SW480 (cell line): Measurements from ENCODE around the gene PRR27.

Experiments used
- DNase-seq: peaks from one replicate; pipeline ENCODE4 v3.0.0-alpha.2; 2016; ENCODE audit warnings: low spot score

PRR27 gene

GRCh38 chr4:70153937-70154336, at the start of gene PRR27:
PRR27 (plus strand) TSS chr4:70154237; CDS start chr4:70154376, 139 bp downstream.
- DNase-seq, result no peak

GRCh38 chr4:70110917-70111316, 43.1 kb upstream of the PRR27 start:
- no peak for DNase-seq

GRCh38 chr4:70113656-70114055, 40.4 kb upstream of the PRR27 start:
- no peak for DNase-seq

GRCh38 chr4:70114096-70114495, 39.9 kb upstream of the PRR27 start:
- DNase-seq, result no peak

- DNase-seq, result no peak
These were observed 33.7 kb upstream of the PRR27 start for GRCh38 chr4:70120323-70120722.

GRCh38 chr4:70133473-70133872, 20.6 kb upstream of the PRR27 start:
- no peak for DNase-seq

GRCh38 chr4:70138751-70139150, 15.3 kb upstream of the PRR27 start:
- DNase-seq, result no peak

- DNase-seq, result no peak
These were observed 2.8 kb upstream of the PRR27 start for GRCh38 chr4:70151271-70151670.

- no peak for DNase-seq
These were observed 1.9 kb upstream of the PRR27 start for GRCh38 chr4:70152088-70152487.

- DNase-seq, result no peak
These were observed 4.5 kb downstream of the PRR27 start for GRCh38 chr4:70158576-70158975.

- no peak for DNase-seq
These were observed 23.1 kb downstream of the PRR27 start for GRCh38 chr4:70177090-70177489.

- no peak for DNase-seq
These were observed 24.1 kb downstream of the PRR27 start for GRCh38 chr4:70178075-70178660.

- DNase-seq, result no peak
These were observed 25.8 kb downstream of the PRR27 start for GRCh38 chr4:70179811-70180210.

- no peak for DNase-seq
These were observed 27.8 kb downstream of the PRR27 start for GRCh38 chr4:70181864-70182263.

GRCh38 chr4:70182517-70183167, 28.6 kb downstream of the PRR27 start:
- no peak for DNase-seq

- DNase-seq, result peak; percentile 14
These were observed 29.3 kb downstream of the PRR27 start for GRCh38 chr4:70183168-70183939.

- DNase-seq, result no peak
These were observed 29.9 kb downstream of the PRR27 start for GRCh38 chr4:70183940-70184246.

GRCh38 chr4:70187216-70187615, 33.2 kb downstream of the PRR27 start:
- DNase-seq, result no peak

- DNase-seq, result no peak
These were observed 36.5 kb downstream of the PRR27 start for GRCh38 chr4:70190579-70190978.

GRCh38 chr4:70191647-70192046, 37.6 kb downstream of the PRR27 start:
- no peak for DNase-seq

GRCh38 chr4:70192895-70193294, 38.9 kb downstream of the PRR27 start:
- no peak for DNase-seq

GRCh38 chr4:70195425-70195824, 41.4 kb downstream of the PRR27 start, which contains the start of gene ODAM:
ODAM (plus strand) TSS chr4:70195725; CDS start chr4:70196544, 819 bp downstream.
- no peak for DNase-seq

GRCh38 chr4:70196857-70197256, 42.8 kb downstream of the PRR27 start:
- no peak for DNase-seq
